GM18505 (cell line): ENCODE measurements around the gene GMEB2.
"Not testable (repeated sequence)": the region's sequence is repeated elsewhere in the genome, so short reads cannot be mapped to it uniquely, and the experiment has no call there.

Experiments
- ATAC-seq: cut with Tn5 transposase; IDR thresholded peaks from one replicate; pipeline ENCODE4 v1.9.1; 2021; ENCODE audit not compliant: unreplicated experiment
- POLR2A ChIP-seq: IDR thresholded peaks from 4 replicates; pipeline ENCODE4 v1.6.1; 2011; ENCODE audit warnings: borderline replicate concordance; ENCODE audit not compliant: insufficient read depth, insufficient read length; ENCODE audit errors: extremely low read depth

Gene GMEB2

DNA sequence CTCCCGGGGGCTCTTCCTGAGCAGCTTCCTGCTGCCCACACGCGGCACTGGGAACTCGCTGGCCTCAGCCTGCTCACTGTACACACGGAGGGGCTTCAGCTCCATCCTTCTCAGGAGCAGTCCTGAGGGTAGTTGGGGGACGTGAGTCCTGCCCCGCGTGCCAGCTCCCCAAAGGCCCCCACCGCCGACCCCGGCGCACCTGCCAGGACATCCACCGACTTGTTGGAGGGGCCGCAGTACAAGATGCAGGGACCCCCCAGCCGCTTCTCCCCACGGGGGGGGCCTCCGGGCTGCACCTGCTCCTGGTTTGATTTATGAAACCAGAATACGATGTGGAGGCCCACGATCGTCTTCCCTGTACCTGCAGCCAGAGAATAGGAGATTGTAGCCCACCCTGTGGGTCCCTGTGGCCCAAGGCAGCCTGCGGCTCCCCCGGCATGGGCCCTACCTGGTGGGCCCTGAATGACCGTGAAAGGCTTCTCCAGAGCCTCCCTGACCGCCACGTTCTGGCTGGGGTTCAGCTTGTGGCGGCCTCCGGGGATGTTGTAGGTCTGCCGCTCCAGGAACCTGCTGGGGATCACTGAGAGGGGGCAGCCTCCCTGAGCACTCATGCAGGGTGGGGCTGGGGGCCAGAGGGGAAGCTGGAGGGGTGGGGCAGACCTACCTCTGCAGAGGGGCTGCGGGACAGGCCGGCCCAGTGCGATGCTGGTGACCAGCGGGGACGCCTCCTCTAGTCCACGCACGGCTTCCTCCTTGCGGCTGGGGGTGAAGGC, 65.1 kb downstream of the GMEB2 start:
- ATAC-seq = no peak
- no peak for TF ChIP-seq POLR2A

DNA sequence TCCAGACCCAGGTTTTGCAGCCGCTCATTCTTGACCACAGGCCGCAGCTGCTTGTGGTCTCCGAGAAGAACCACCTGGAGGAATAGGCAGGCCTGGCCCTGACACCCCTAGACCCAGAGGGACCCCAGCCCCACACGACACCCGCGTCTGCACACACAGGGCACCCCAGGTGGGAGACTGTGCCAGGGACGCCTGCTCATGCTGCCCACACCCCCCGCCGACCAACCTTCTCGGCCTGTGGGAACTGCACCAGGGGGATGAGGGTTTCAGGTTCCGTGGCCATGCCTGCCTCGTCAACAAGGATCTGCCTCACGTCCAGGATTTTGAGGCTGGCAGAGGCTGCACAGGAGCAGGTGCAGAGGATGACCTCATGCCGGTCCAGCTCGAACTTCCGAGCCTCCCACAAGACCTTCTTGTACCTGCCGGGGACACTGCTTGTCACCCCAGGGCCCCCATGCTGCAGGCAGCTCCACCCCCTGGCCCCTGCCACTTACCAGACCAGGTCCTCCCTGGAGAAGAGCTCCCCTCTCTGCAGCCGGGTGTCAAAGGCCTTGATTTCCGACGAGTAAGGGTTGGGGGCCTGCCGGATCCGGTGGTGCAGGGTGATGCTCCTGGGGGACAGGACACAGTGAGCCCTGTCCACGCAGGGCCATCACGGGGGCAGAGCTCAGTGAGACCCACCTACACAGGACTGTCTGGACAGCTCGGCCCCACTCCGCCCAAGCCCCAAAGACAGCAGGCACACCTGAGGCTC, 65.9 kb downstream of the GMEB2 start:
- TF ChIP-seq POLR2A = no peak
- ATAC-seq = no peak

DNA sequence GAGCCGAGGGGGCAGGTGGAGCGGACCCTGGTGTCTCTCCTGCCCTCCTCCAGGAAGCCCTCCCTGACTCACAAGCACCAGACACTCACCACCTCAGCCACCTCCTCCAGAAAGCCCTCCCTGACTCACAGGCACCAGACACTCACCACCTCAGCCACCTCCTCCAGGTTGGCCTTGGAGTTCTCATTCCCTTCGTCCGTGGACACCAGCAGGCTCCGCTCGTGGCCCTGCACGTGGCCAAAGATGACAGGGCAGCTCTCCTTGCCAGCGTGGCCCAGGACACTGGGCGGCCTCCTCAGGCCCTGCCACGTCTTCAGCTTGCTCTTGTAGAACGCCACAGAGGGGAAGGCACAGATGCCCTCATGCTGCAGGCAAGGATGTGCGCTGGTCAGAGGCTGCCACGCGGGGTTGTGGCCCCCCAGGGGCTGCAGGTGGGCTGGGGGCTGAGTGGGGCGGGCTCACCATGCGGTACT, 66.5 kb downstream of the GMEB2 start:
- no peak for ATAC-seq
- no peak for TF ChIP-seq POLR2A

DNA sequence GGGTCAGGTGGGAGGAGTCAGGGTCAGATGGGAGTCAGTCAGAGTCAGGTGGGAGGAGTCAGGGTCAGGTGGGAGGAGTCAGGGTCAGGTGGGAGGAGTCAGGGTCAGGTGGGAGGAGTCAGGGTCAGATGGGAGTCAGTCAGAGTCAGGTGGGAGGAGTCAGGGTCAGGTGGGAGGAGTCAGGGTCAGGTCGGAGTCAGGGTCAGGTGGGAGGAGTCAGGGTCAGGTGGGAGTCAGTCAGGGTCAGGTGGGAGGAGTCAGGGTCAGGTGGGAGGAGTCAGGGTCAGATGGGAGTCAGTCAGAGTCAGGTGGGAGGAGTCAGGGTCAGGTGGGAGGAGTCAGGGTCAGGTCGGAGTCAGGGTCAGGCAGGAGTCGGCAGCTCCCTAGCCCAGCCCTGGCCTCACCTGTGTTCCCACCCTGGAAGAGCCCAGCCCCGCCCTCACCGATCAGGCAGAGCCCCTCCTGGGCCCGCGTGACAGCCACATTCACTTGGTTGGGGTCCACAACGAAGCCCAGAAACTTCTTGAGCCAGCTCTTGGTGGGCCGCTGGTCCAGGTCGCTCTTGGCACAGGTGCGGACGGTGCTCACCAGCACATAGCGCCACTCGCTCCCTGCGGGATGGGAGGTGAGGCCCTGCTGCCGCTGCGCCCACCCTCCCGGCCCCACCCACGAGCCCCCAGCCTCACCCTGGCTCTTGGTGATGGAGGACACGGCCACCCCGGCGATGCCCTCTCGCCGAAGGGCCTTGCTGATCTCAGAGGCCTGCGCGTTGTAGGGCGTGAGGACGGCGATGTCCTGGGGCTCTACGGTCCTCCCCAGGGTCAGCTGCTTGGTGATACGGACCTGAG, 67.2 kb downstream of the GMEB2 start:
- not testable (repeated sequence) for ATAC-seq

GRCh38 chr20:63558804-63559484, 68.0 kb downstream of the GMEB2 start:
- ATAC-seq = no peak
- TF ChIP-seq POLR2A = no peak

- TF ChIP-seq POLR2A = no peak
- ATAC-seq = no peak
Measured at GRCh38 chr20:63557481-63557891, 69.4 kb downstream of the GMEB2 start.

DNA sequence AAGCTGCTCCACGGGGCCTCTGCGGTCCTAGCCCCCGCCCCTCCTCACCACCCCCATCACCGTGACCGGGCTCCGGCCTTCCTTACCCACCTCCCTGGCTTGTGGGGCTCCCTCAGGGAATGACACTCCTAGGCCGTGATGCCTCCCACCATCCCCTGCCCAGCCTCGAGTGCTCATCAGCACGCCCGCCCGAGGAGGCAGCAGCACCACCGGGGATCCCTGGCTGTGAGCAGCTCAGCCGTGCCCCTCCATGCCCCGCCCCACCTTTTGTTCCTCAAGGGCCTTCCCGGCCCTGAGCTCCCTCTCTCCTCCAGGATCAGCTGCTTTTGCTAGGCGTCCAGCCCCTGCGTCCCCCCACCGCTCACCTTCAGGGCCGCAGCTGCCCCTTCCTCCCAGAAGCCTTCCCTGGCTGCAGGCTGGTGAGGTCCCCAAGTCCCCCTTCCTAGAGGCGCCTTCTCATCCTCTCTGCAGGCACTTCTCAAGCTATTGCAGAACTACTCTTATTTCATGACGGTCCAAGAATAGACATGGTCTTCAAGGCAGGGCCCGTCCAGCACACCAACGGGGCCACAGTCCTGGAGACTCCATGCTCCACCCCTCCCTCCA, 69.9 kb downstream of the GMEB2 start:
- ATAC-seq = no peak
- no peak for TF ChIP-seq POLR2A

DNA sequence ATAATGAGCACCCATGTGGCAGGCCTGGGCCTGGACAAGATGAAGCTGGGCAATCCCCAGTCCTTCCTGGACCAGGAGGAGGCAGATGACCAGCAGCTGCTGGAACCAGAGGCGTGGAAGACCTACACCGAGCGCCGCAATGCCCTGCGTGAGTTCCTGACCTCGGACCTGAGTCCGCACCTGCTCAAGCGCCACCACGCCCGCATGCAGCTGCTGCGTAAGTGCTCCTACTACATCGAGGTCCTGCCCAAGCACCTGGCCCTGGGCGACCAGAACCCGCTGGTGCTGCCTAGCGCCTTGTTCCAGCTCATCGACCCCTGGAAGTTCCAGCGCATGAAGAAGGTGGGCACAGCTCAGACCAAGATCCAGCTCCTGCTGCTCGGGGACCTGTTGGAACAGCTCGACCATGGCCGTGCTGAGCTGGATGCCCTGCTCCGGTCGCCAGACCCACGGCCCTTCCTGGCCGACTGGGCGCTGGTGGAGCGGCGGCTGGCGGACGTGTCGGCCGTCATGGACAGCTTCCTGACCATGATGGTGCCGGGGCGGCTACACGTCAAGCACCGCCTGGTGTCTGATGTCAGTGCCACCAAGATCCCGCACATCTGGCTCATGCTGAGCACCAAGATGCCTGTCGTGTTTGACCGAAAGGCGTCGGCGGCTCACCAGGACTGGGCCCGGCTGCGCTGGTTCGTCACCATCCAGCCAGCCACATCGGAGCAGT, 71.1 kb downstream of the GMEB2 start:
- TF ChIP-seq POLR2A = no peak
- ATAC-seq = no peak

GRCh38 chr20:63554361-63555278, 72.3 kb downstream of the GMEB2 start:
- no peak for ATAC-seq
- TF ChIP-seq POLR2A = no peak

DNA sequence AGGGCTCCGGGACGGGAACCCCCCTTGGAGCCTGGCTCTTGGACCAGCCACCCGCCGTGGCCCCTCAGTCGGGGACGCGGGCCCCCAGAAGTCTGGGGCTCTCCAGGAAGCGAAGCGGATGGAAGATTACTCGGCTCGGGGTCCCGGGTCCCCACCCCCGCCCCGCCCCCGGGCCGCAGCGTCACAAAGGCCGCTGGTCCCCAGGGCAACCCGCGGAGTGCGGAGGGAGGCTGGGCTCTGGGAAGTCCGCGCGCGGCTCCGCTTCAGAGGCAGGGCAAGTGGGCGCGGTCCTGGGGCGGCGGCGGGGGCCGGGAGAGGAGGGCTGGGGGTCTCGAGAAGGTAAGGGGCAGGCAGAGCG, 73.0 kb downstream of the GMEB2 start, which contains the start of gene FNDC11:
FNDC11 (plus strand) TSS at position 227 of the 358 bp plus-strand sequence. CDS start 1,505 bp downstream, outside the sequence.
- TF ChIP-seq POLR2A = no peak
- ATAC-seq = peak; percentile 26
